OCI-LY7 (cell line): ENCODE results near the gene LAMC1.

ENCODE experiments used
- CTCF ChIP-seq: fragments of 200-600 bp; sonication (generic); conservative IDR thresholded peaks from 2 replicates; pipeline ENCODE4 v1.5.1; 2014; ENCODE audit warnings: mild to moderate bottlenecking, antibody characterized with exemption, low read length, moderate library complexity, mixed read lengths
- EZH2phosphoT487 ChIP-seq: fragments of 200-600 bp; sonication (generic); IDR thresholded peaks from 2 replicates; pipeline ENCODE4 v1.6.1; 2018; ENCODE audit warnings: low read depth, borderline replicate concordance, mild to moderate bottlenecking, mixed run types, antibody characterized with exemption, low read length, moderate library complexity, mixed read lengths

DNA sequence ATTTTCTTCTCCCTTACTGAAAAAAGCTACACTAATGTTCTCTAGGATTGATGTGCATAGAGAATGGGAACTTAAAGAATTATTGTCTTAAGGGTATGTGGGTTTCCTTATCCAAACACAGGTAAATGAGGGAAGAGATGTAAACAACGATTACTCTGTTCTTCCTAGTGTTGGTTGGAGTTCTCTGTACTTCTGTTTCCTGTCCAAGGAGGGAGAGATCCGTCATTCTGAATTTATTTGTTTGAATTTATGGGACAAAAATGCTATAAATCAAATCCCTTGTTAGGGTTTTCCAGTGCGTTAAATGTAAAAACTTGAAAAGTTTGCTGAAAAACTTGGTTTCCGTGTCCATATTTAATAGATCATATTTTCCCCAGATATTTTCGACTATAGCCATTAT lies 29.6 kb downstream of the LAMC1 start:
- no peak for TF ChIP-seq EZH2phosphoT487
- no peak for TF ChIP-seq CTCF
